Liver (tissue), 3 donors: ENCODE data around the gene GTPBP6.

Source experiments
- CTCF ChIP-seq: fragments of 150-350 bp; IDR thresholded peaks from 2 replicates; pipeline ENCODE4 v1.5.1; 2017; ENCODE audit warnings: improper control_type of control experiment, low read depth, low read length; ENCODE audit not compliant: missing input control
- EGR1 ChIP-seq, 2 donors: IDR thresholded peaks; 2 replicates each; pipeline ENCODE4 v1.6.1; 2016 to 2018; ENCODE audit warnings: antibody characterized with exemption in 2 of 2, low read depth in 2 of 2
- FOXA1 ChIP-seq: IDR thresholded peaks from 2 replicates; pipeline ENCODE4 v1.6.1; 2016; ENCODE audit warnings: antibody characterized with exemption
- JUND ChIP-seq, 2 donors: IDR thresholded peaks; 2 replicates each; pipeline ENCODE4 v1.6.1; 2016; ENCODE audit warnings: antibody characterized with exemption in 2 of 2
- MAX ChIP-seq: IDR thresholded peaks from 2 replicates; pipeline ENCODE4 v1.6.1; 2016; ENCODE audit warnings: antibody characterized with exemption
- RAD21 ChIP-seq, 2 donors: IDR thresholded peaks; 2 replicates each; pipeline ENCODE4 v1.6.1; 2016; ENCODE audit warnings: antibody characterized with exemption in 2 of 2, mild to moderate bottlenecking in 2 of 2
- REST ChIP-seq: IDR thresholded peaks from 2 replicates; pipeline ENCODE4 v1.6.1; 2016; ENCODE audit warnings: antibody characterized with exemption, mild to moderate bottlenecking
- RXRA ChIP-seq, 2 donors: IDR thresholded peaks; 2 replicates each; pipeline ENCODE4 v1.6.1; 2017 to 2018; ENCODE audit warnings: antibody characterized with exemption in 2 of 2, mild to moderate bottlenecking in 1 of 2
- SP1 ChIP-seq: IDR thresholded peaks from 2 replicates; pipeline ENCODE4 v1.6.1; 2018; ENCODE audit warnings: antibody characterized with exemption, mild to moderate bottlenecking
- TAF1 ChIP-seq: conservative IDR thresholded peaks from 2 replicates; pipeline ENCODE4 v1.6.1; 2016; ENCODE audit warnings: antibody characterized with exemption, mild to moderate bottlenecking
- YY1 ChIP-seq: IDR thresholded peaks from 2 replicates; pipeline ENCODE4 v1.6.1; 2016; ENCODE audit warnings: antibody characterized with exemption, mild to moderate bottlenecking
- ZBTB33 ChIP-seq: IDR thresholded peaks from 2 replicates; pipeline ENCODE4 v1.6.1; 2016; ENCODE audit warnings: antibody characterized with exemption
- donor health status: healthy.
- donor health status: healthy.

GRCh38 chrX:352181-352580 is 33.6 kb upstream of the GTPBP6 start:
- TF ChIP-seq ZBTB33 (no peak), CTCF (no peak), TAF1 (no peak), YY1 (no peak), REST (no peak), SP1 (no peak), RAD21 (IDR thresholded peaks at IDR 0.05) (no peak), MAX (no peak), EGR1 (IDR thresholded peaks at IDR 0.05; ENCODE audit: low read depth in 2 of 2) (no peak), JUND (IDR thresholded peaks at IDR 0.05) (no peak), FOXA1 (no peak), RXRA (IDR thresholded peaks at IDR 0.05) (no peak)
